RWPE2 (cell line): ENCODE results near the gene TMEM263.
A peak's percentile ranks its signal among the peaks of the same experiment; 100 is the strongest.
"Not testable (repeated sequence)": the region's sequence is repeated elsewhere in the genome, so short reads cannot be mapped to it uniquely, and the experiment has no call there.

Experiments
- ATAC-seq: fragments of 200-7000 bp; cut with Tn5 transposase; 3 replicates; pipeline ENCODE4 v1.9.1; 2021; ENCODE audit warnings: low read depth
- DNase-seq: peaks from one replicate; pipeline ENCODE4 v3.0.0-alpha.2; 2020; ENCODE audit warnings: low spot score
- H3K27ac ChIP-seq: fragments of 450-650 bp; 2 replicates; pipeline ENCODE4 v1.5.1; 2017; ENCODE audit warnings: mild to moderate bottlenecking; ENCODE audit not compliant: poor library complexity, severe bottlenecking
- H3K27me3 ChIP-seq: fragments of 250-450 bp; sonication (Bioruptor Pico); 2 replicates; pipeline ENCODE4 v1.5.1; 2021; ENCODE audit warnings: mild to moderate bottlenecking, moderate library complexity; ENCODE audit not compliant: insufficient read depth, poor library complexity, severe bottlenecking
- H3K36me3 ChIP-seq: fragments of 250-450 bp; sonication (Bioruptor Pico); 2 replicates; pipeline ENCODE4 v1.5.1; 2020; ENCODE audit warnings: low read depth, mild to moderate bottlenecking, moderate library complexity
- H3K4me1 ChIP-seq: fragments of 250-450 bp; sonication (Bioruptor Pico); 2 replicates; pipeline ENCODE4 v1.5.1; 2021; ENCODE audit warnings: mild to moderate bottlenecking, moderate library complexity; ENCODE audit not compliant: insufficient read depth, poor library complexity, severe bottlenecking
- H3K4me3 ChIP-seq: fragments of 250-450 bp; sonication (Bioruptor Pico); 2 replicates; pipeline ENCODE4 v1.5.1; 2021; ENCODE audit warnings: mild to moderate bottlenecking, moderate library complexity; ENCODE audit not compliant: severe bottlenecking
- H3K9me3 ChIP-seq: fragments of 250-450 bp; sonication (Bioruptor Pico); 2 replicates; pipeline ENCODE4 v1.5.1; 2021; ENCODE audit warnings: mild to moderate bottlenecking, moderate library complexity; ENCODE audit not compliant: severe bottlenecking
- CTCF ChIP-seq: fragments of 450-650 bp; IDR thresholded peaks from one replicate; pipeline ENCODE4 v1.5.1; 2017; ENCODE audit warnings: mild to moderate bottlenecking, moderate library complexity; ENCODE audit not compliant: poor library complexity, severe bottlenecking

The TMEM263 gene

GRCh38 chr12:106917503-106917902 lies 38.2 kb upstream of the TMEM263 start:
- H3K36me3 ChIP-seq = no peaks in the 10 kb centered on the region
- no peak for TF ChIP-seq CTCF
- H3K9me3 ChIP-seq = no peaks in the 10 kb centered on the region
- no peaks in the 10 kb centered on the region for H3K27me3 ChIP-seq
- H3K4me1 ChIP-seq = no peaks in the 10 kb centered on the region
- DNase-seq (no peak), ATAC-seq (no peak)
- no peak overlapping the region for H3K4me3 ChIP-seq
- no peak overlapping the region for H3K27ac ChIP-seq

GRCh38 chr12:106918746-106919145 lies 37.0 kb upstream of the TMEM263 start:
- Histone ChIP-seq H3K27me3 (no peaks in the 10 kb centered on the region), H3K9me3 (no peaks in the 10 kb centered on the region), H3K4me3 (no peak overlapping the region), H3K27ac (no peak overlapping the region), H3K36me3 (no peaks in the 10 kb centered on the region), H3K4me1 (no peaks in the 10 kb centered on the region)
- TF ChIP-seq CTCF = peak; percentile 75
- ATAC-seq (peak; percentile 38; the same call in 1 of the 3 replicates), DNase-seq (no peak)

- no peaks in the 10 kb centered on the region for H3K4me1 ChIP-seq
- no peaks in the 10 kb centered on the region for H3K27me3 ChIP-seq
- peak; percentile 88 for TF ChIP-seq CTCF
- ATAC-seq = no peak
- no peaks in the 10 kb centered on the region for H3K36me3 ChIP-seq
- H3K9me3 ChIP-seq = no peaks in the 10 kb centered on the region
- DNase-seq = no peak
- no peak overlapping the region for H3K27ac ChIP-seq
- no peak overlapping the region for H3K4me3 ChIP-seq
Measured at GRCh38 chr12:106919910-106920544, 35.7 kb upstream of the TMEM263 start.

- H3K27ac ChIP-seq, H3K9me3 ChIP-seq, H3K4me3 ChIP-seq, H3K36me3 ChIP-seq, H3K4me1 ChIP-seq, ATAC-seq, DNase-seq, H3K27me3 ChIP-seq: not testable (repeated sequence)
Measured at GRCh38 chr12:106921976-106922375, 33.7 kb upstream of the TMEM263 start.

GRCh38 chr12:106923594-106923993 lies 32.1 kb upstream of the TMEM263 start:
- not testable (repeated sequence) for H3K27me3 ChIP-seq, H3K4me3 ChIP-seq, ATAC-seq, DNase-seq, H3K9me3 ChIP-seq, H3K27ac ChIP-seq, H3K4me1 ChIP-seq, H3K36me3 ChIP-seq

GRCh38 chr12:106924268-106924861 lies 31.3 kb upstream of the TMEM263 start:
- no peak for DNase-seq
- Histone ChIP-seq H3K36me3 (no peaks in the 10 kb centered on the region), H3K27me3 (no peaks in the 10 kb centered on the region), H3K4me3 (no peak overlapping the region), H3K4me1 (no peaks in the 10 kb centered on the region), H3K9me3 (no peaks in the 10 kb centered on the region), H3K27ac (no peak overlapping the region)
- TF ChIP-seq CTCF = no peak
- no peak for ATAC-seq
